Fibroblast of lung (primary cell): ENCODE results near the gene DLL3. TPM values are rescaled to one million over a fixed set of nuclear protein-coding genes. Genes with fewer than 3 reads are reported as not detected.
A peak's percentile ranks its signal among the peaks of the same experiment; 100 is the strongest.

Source experiments
- DNase-seq, 2 donors: peaks; one replicate each; pipeline versions ENCODE4 v3.0.0 to v3.0.0-alpha.2; 2010; ENCODE audit warnings: low read depth in 2 of 2
- H2AFZ ChIP-seq: 2 replicates; pipeline ENCODE4 v1.5.1; 2012; ENCODE audit warnings: low read length, control low read depth, inconsistent platforms
- H3K27ac ChIP-seq: 2 replicates; pipeline ENCODE4 v1.5.1; 2011; ENCODE audit warnings: low read length, control low read depth; ENCODE audit not compliant: insufficient read depth
- H3K27me3 ChIP-seq: 2 replicates; pipeline ENCODE4 v1.5.1; 2011; ENCODE audit warnings: mild to moderate bottlenecking, low read length; ENCODE audit not compliant: control insufficient read depth, insufficient read depth
- H3K36me3 ChIP-seq: 2 replicates; pipeline ENCODE4 v1.5.1; 2011; ENCODE audit warnings: low read length; ENCODE audit not compliant: control insufficient read depth, insufficient read depth
- H3K4me1 ChIP-seq: 2 replicates; pipeline ENCODE4 v1.5.1; 2011; ENCODE audit warnings: low read length; ENCODE audit not compliant: control insufficient read depth, insufficient read depth; ENCODE audit errors: extremely low read depth
- H3K4me2 ChIP-seq: 2 replicates; pipeline ENCODE4 v1.5.1; 2011; ENCODE audit warnings: low read length, control low read depth; ENCODE audit not compliant: insufficient read depth; ENCODE audit errors: extremely low read depth
- H3K4me3 ChIP-seq, 4 experiments: fragments of 200-600 bp in 1 of 4; sonication (generic) in 1 of 4; replicated peaks in 1 of 4; 2 replicates each; pipeline ENCODE4 v1.5.1; 2011 to 2016; ENCODE audit warnings: low read length in 4 of 4, low read depth in 3 of 4, mild to moderate bottlenecking in 3 of 4, control low read depth in 2 of 4, inconsistent platforms in 1 of 4, mixed read lengths in 1 of 4; ENCODE audit not compliant: insufficient read depth in 1 of 4; ENCODE audit errors: control extremely low read depth in 1 of 4
- H3K79me2 ChIP-seq: 2 replicates; pipeline ENCODE4 v1.5.1; 2012; ENCODE audit warnings: mild to moderate bottlenecking, low read length, inconsistent platforms; ENCODE audit not compliant: control insufficient read depth, insufficient read depth
- H3K9ac ChIP-seq: 2 replicates; pipeline ENCODE4 v1.5.1; 2011; ENCODE audit warnings: mild to moderate bottlenecking, low read length, control low read depth; ENCODE audit not compliant: insufficient read depth
- H3K9me3 ChIP-seq: 2 replicates; pipeline ENCODE4 v1.5.1; 2012; ENCODE audit warnings: low read depth, low read length; ENCODE audit not compliant: control insufficient read depth, insufficient read depth
- H4K20me1 ChIP-seq: 2 replicates; pipeline ENCODE4 v1.5.1; 2011; ENCODE audit warnings: low read length; ENCODE audit not compliant: control insufficient read depth, insufficient read depth; ENCODE audit errors: extremely low read depth
- CTCF ChIP-seq, 2 donors: IDR thresholded peaks in 1 of 2; conservative IDR thresholded peaks in 1 of 2; 1 replicate in 1 of 2; 2 replicates in 1 of 2; pipeline ENCODE4 v1.5.1; 2011 to 2012; ENCODE audit warnings: low read length in 2 of 2, control low read depth in 1 of 2, inconsistent platforms in 1 of 2, low read depth in 1 of 2, mild to moderate bottlenecking in 1 of 2
- EZH2 ChIP-seq: IDR thresholded peaks from 2 replicates; pipeline ENCODE4 v1.5.1; 2012; ENCODE audit warnings: low read length, control low read depth, mild to moderate bottlenecking; ENCODE audit errors: missing control alignments
- polyA plus RNA-seq, 2 donors: library from polyadenylated mRNA; depleted of rRNA in 1 of 2; stranded (reverse) in 1 of 2; unstranded in 1 of 2; fragments of >200 nt; gene quantifications; 2 replicates each; pipeline ENCODE4 v1.2.1, GENCODE V29; 2011 to 2012; ENCODE audit warnings: missing spikeins in 1 of 2
- total RNA-seq: library from RNA; depleted of rRNA; stranded (reverse); fragments of >200 nt; gene quantifications from 2 replicates; pipeline ENCODE4 v1.2.1, GENCODE V29; 2014

Gene DLL3
- total and polyA plus RNA-seq, 2 donors (not counting 1 experiment from before 2014, with no cell fraction given): under 0.01 to 0.11 TPM

- Histone ChIP-seq H3K4me1 (no peaks in the 10 kb centered on the region), H3K4me3 (no peak overlapping the region), H3K36me3 (no peaks in the 10 kb centered on the region), H3K27ac (no peak overlapping the region), H3K79me2 (no peaks in the 10 kb centered on the region), H3K9ac (no peak overlapping the region), H3K27me3 (no peaks in the 10 kb centered on the region), H3K4me2 (no peak overlapping the region), H4K20me1 (no peaks in the 10 kb centered on the region), H3K9me3 (no peaks in the 10 kb centered on the region), H2AFZ (no peak overlapping the region)
- no peak for TF ChIP-seq CTCF (conservative IDR thresholded peaks at IDR 0.05 in 1 of 2, IDR thresholded peaks at IDR 0.05 in 1 of 2; ENCODE audit: low read depth in 1 of 2, low read length in 2 of 2)
- no peak for TF ChIP-seq EZH2
- no peak for DNase-seq
These were observed 26.5 kb downstream of the DLL3 start for GRCh38 chr19:39525205-39525604.

GRCh38 chr19:39531834-39532232 lies 33.1 kb downstream of the DLL3 start:
- Histone ChIP-seq H3K9ac (peak overlapping the region; percentile 77), H3K27ac (peak overlapping the region; percentile 77), H2AFZ (peak overlapping the region; percentile 72), H3K79me2 (peaks cover 17% of the 10 kb centered on the region), H3K9me3 (no peaks in the 10 kb centered on the region), H3K4me1 (peaks cover 2% of the 10 kb centered on the region), H3K36me3 (no peaks in the 10 kb centered on the region), H3K4me2 (peak overlapping the region; percentile 94), H4K20me1 (no peaks in the 10 kb centered on the region), H3K4me3 (peak overlapping the region; percentile 85 to 95 (median 89)), H3K27me3 (no peaks in the 10 kb centered on the region)
- no peak for DNase-seq
- no peak for TF ChIP-seq CTCF (conservative IDR thresholded peaks at IDR 0.05 in 1 of 2, IDR thresholded peaks at IDR 0.05 in 1 of 2; ENCODE audit: low read depth in 1 of 2, low read length in 2 of 2)
- no peak for TF ChIP-seq EZH2

DNA sequence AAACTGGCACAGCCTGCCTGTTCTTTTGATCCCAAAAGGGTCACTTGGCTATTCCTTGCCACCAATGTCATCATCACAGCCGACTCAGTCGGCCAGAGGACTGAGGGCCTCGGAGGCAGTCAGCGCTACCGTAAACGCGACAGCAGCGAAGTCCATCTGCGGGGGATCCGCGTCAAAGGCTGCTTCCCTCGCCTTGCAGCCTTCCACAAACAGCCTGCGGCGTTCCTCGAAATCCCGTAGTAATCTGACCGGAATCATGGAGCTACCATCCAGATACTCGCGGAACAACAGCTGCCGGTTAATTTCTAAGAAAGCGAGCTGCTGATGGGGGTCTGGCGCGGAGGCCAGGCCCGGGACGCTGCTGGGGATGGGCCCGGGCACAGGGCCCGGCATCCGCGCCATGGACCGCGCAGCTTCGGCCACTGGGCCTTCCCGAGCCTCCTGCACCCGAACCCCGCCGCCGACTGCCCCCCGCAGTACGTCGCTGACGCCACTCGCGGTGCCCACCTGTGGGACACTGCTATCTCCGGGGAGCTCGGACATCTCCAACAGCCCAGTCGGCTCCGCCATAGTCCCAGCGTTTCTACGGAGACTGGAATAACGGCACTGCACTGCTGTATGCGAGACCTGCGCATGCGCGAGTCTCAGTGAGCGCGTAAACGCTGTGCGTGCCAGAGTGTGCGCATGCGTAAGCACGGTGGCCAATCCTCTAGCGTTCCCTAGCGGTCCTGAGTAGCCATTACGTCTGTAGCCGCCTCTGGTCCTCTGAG lies 33.7 kb downstream of the DLL3 start, which contains the start of gene EID2B:
Gene EID2B (minus strand): TSS at position 620 of the 770 bp plus-strand sequence. CDS start 50 bp downstream, at position 570.
- TF ChIP-seq EZH2 (no peak), CTCF (conservative IDR thresholded peaks at IDR 0.05 in 1 of 2, IDR thresholded peaks at IDR 0.05 in 1 of 2; ENCODE audit: low read depth in 1 of 2, low read length in 2 of 2) (peak; percentile 97)
- Histone ChIP-seq H2AFZ (peak within 1 kb of the TSS; percentile 72), H3K4me1 (peaks cover 2% of the 10 kb centered on the region), H4K20me1 (no peaks in the 10 kb centered on the region), H3K4me3 (peak within 1 kb of the TSS; percentile 85 to 95 (median 89)), H3K9ac (peak within 1 kb of the TSS; percentile 77), H3K9me3 (no peaks in the 10 kb centered on the region), H3K79me2 (peaks cover 17% of the 10 kb centered on the region), H3K36me3 (no peaks in the 10 kb centered on the region), H3K27ac (peak within 1 kb of the TSS; percentile 77), H3K27me3 (no peaks in the 10 kb centered on the region), H3K4me2 (peak within 1 kb of the TSS; percentile 94)
- DNase-seq: peak; percentile 85 to 96
